ENCODE results near the gene TMIE.

Gene TMIE

GRCh38 chr3:46678280-46678679 lies 22.9 kb upstream of the TMIE start:
- TF ChIP-seq CTCF (IDR thresholded peaks at IDR 0.05; ENCODE audit: control insufficient read depth, insufficient read depth, low read depth, low read length, missing control alignments), result no peak
- no peak overlapping the region for H3K4me3 ChIP-seq (ENCODE audit: control insufficient read depth, low read depth, low read length)
- DNase-seq (ENCODE audit: low read depth), result no peak

GRCh38 chr3:46679681-46680080 lies 21.5 kb upstream of the TMIE start:
- TF ChIP-seq CTCF (IDR thresholded peaks at IDR 0.05; ENCODE audit: control insufficient read depth, insufficient read depth, low read depth, low read length, missing control alignments), result no peak
- H3K4me3 ChIP-seq (ENCODE audit: control insufficient read depth, low read depth, low read length), result no peak overlapping the region

GRCh38 chr3:46680298-46680826 lies 20.8 kb upstream of the TMIE start:
- H3K4me3 ChIP-seq (ENCODE audit: control insufficient read depth, low read depth, low read length), result no peak overlapping the region
- TF ChIP-seq CTCF (IDR thresholded peaks at IDR 0.05; ENCODE audit: control insufficient read depth, insufficient read depth, low read depth, low read length, missing control alignments), result no peak
- DNase-seq (ENCODE audit: low read depth), result no peak

More at GRCh38 chr3:46679681-46680080, 21.5 kb upstream of the TMIE start:
- DNase-seq (ENCODE audit: low read depth), result no peak

- no peak for DNase-seq (ENCODE audit: low read depth)
- no peak for TF ChIP-seq CTCF (IDR thresholded peaks at IDR 0.05; ENCODE audit: control insufficient read depth, insufficient read depth, low read depth, low read length, missing control alignments)
- no peak overlapping the region for H3K4me3 ChIP-seq (ENCODE audit: control insufficient read depth, low read depth, low read length)
Measured at GRCh38 chr3:46681387-46681786, 19.8 kb upstream of the TMIE start.

GRCh38 chr3:46681856-46682540 lies 19.2 kb upstream of the TMIE start:
- no peak for TF ChIP-seq CTCF (IDR thresholded peaks at IDR 0.05; ENCODE audit: control insufficient read depth, insufficient read depth, low read depth, low read length, missing control alignments)
- no peak for DNase-seq (ENCODE audit: low read depth)
- H3K4me3 ChIP-seq (ENCODE audit: control insufficient read depth, low read depth, low read length), result no peak overlapping the region

- H3K4me3 ChIP-seq (ENCODE audit: control insufficient read depth, low read depth, low read length), result no peak overlapping the region
- no peak for DNase-seq (ENCODE audit: low read depth)
- no peak for TF ChIP-seq CTCF (IDR thresholded peaks at IDR 0.05; ENCODE audit: control insufficient read depth, insufficient read depth, low read depth, low read length, missing control alignments)
Measured at GRCh38 chr3:46682974-46683373, 18.2 kb upstream of the TMIE start.
